Measurements from ENCODE around the gene MAMSTR.
A peak's percentile ranks its signal among the peaks of the same experiment; 100 is the strongest.

The MAMSTR gene

GRCh38 chr19:48745208-48745995, 25.9 kb upstream of the MAMSTR start:
- Histone ChIP-seq H3K27me3 (ENCODE audit: control insufficient read depth, insufficient read depth, low read length) (no peaks in the 10 kb centered on the region), H3K4me3 (ENCODE audit: low read length) (no peak overlapping the region), H3K27ac (ENCODE audit: low read length) (no peak overlapping the region), H3K9me3 (ENCODE audit: control insufficient read depth, insufficient read depth, low read length) (no peaks in the 10 kb centered on the region), H3K36me3 (ENCODE audit: control insufficient read depth, insufficient read depth, low read length) (peaks cover 9% of the 10 kb centered on the region), H3K4me1 (ENCODE audit: control insufficient read depth, insufficient read depth, low read length) (peaks cover 8% of the 10 kb centered on the region; the same call in 1 of the 2 replicates)
- WGBS (ENCODE audit: insufficient coverage, insufficient read length) = no CpG with 5 or more reads among the region's 33 CpGs
- no peak for DNase-seq (ENCODE audit: low read depth, low spot score)

DNA sequence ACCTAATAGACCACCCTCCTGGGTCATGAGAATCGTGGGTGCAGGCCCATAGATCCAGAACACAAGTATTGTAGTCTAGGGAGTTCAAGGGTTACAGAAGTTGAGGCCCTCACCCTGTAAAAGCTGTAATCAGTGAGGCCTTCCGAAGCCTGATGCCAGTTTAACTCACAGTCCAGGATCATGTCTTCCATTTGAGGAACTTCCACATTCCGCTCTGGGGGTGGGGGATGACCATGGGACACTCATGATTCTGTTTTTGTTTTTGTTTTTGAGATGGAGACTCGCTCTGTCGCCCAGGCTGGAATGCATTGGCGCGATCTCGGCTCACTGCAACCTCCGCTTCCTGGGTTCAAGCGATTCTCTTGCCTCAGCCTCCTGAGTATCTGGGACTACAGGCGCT, 22.6 kb upstream of the MAMSTR start:
- Histone ChIP-seq H3K4me3 (ENCODE audit: low read length) (no peak overlapping the region), H3K27ac (ENCODE audit: low read length) (no peak overlapping the region), H3K9me3 (ENCODE audit: control insufficient read depth, insufficient read depth, low read length) (no peaks in the 10 kb centered on the region), H3K36me3 (ENCODE audit: control insufficient read depth, insufficient read depth, low read length) (no peaks in the 10 kb centered on the region), H3K4me1 (ENCODE audit: control insufficient read depth, insufficient read depth, low read length) (peaks cover 14% of the 10 kb centered on the region), H3K27me3 (ENCODE audit: control insufficient read depth, insufficient read depth, low read length) (no peaks in the 10 kb centered on the region; the same call in 1 of the 2 replicates)
- WGBS (ENCODE audit: insufficient coverage, insufficient read length) = no CpG with 5 or more reads among the region's 11 CpGs
- DNase-seq (ENCODE audit: low read depth, low spot score) = no peak

DNA sequence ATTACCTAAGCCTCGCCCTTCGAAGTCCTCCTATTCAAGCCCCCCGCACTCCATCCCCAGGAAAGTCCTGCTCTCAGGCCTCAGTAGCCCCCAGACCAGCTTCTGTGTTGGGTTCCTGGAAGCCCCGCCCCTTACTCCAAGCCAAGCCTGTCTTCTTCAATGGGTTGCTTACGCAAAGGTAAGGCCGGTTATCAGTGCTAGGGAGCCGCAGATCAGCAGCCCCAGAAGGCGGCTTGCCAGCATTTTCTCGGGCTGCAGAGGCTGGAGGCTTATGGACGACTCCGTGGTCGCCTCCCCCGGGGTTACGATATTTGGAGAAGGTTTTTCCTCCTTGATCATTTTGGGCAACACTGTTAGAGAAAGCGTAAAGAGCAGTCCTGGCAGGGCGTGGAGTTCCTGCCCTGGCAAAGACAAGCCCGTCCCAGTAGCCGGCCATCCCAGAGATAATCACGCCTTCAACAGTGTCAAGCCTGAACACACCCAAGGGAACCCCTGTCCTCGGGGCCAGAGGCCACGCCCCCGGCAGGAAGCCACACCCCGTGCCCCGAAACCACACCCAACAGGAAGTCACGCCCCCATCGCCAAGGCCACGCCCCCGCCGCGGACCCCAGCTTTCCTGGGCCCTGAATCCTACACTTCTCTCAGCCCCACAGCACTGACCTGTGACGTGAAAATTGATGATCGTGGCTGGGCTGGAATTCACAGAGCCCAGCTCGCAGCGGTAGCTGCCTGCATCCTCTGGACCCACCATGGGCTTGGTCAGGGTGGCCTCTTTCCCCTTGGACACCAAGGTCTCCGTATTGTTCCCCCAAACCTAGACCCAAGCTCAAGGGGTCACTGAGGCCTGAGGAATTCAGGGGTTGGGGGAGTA, 21.8 kb upstream of the MAMSTR start:
- no peak for DNase-seq (ENCODE audit: low read depth, low spot score)
- Histone ChIP-seq H3K4me1 (ENCODE audit: control insufficient read depth, insufficient read depth, low read length) (peaks cover 14% of the 10 kb centered on the region), H3K27ac (ENCODE audit: low read length) (no peak overlapping the region), H3K36me3 (ENCODE audit: control insufficient read depth, insufficient read depth, low read length) (no peaks in the 10 kb centered on the region), H3K27me3 (ENCODE audit: control insufficient read depth, insufficient read depth, low read length) (no peaks in the 10 kb centered on the region; the same call in 1 of the 2 replicates), H3K4me3 (ENCODE audit: low read length) (no peak overlapping the region), H3K9me3 (ENCODE audit: control insufficient read depth, insufficient read depth, low read length) (no peaks in the 10 kb centered on the region)
- no CpG with 5 or more reads among the region's 35 CpGs for WGBS (ENCODE audit: insufficient coverage, insufficient read length)

DNA sequence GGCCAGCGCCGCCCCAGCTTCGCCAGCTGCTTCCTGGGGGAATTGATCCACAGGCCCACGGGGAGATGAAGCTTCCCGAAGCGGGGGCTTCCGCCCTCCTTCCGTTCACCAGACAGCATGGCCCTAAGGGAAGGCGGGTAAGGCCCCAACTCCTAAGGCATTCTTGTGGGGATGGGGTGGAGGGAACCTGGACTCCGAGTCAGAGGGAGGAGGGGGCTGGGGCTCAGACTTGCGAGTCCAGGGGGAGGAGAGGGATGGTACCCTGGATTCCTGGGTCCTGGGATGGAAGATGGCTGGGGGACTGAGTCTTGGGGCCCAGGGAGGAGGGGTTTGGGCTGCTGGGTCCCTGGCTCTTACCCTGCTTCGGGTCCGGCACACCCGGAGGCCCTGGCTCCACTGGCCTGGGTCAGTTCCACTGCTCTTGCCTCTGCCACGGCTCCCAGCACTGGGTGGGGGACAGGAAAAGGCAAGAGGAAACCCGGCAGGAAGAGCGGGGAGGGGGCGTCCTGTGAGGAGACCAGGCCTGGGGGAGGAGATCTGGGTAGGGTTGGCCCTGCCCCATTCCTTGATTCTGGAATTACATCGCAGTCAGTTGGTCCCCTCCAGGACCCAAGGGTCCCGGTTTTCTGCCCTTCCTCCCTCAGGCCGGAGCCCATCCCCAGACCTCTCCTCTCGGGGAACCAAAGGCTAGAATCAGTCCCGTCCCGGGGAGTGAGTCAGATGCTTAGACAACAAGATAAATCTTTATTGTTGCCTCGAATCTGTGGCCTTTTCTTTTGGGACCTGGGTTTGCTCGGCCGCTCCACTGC, 20.8 kb upstream of the MAMSTR start, which contains the start of gene RASIP1:
Gene RASIP1 (minus strand): TSS at position 447 of the 809 bp plus-strand sequence. CDS start 328 bp downstream, at position 119.
- H3K36me3 ChIP-seq (ENCODE audit: control insufficient read depth, insufficient read depth, low read length) = no peaks in the 10 kb centered on the region
- no CpG with 5 or more reads among the region's 27 CpGs for WGBS (ENCODE audit: insufficient coverage, insufficient read length)
- peak within 1 kb of the TSS; percentile 47 for H3K4me3 ChIP-seq (ENCODE audit: low read length)
- H3K27ac ChIP-seq (ENCODE audit: low read length) = no peak within 1 kb of the TSS
- no peak for DNase-seq (ENCODE audit: low read depth, low spot score)
- peaks cover 10% of the 10 kb centered on the region for H3K4me1 ChIP-seq (ENCODE audit: control insufficient read depth, insufficient read depth, low read length)
- H3K9me3 ChIP-seq (ENCODE audit: control insufficient read depth, insufficient read depth, low read length) = no peaks in the 10 kb centered on the region
- H3K27me3 ChIP-seq (ENCODE audit: control insufficient read depth, insufficient read depth, low read length) = no peaks in the 10 kb centered on the region; the same call in 1 of the 2 replicates

DNA sequence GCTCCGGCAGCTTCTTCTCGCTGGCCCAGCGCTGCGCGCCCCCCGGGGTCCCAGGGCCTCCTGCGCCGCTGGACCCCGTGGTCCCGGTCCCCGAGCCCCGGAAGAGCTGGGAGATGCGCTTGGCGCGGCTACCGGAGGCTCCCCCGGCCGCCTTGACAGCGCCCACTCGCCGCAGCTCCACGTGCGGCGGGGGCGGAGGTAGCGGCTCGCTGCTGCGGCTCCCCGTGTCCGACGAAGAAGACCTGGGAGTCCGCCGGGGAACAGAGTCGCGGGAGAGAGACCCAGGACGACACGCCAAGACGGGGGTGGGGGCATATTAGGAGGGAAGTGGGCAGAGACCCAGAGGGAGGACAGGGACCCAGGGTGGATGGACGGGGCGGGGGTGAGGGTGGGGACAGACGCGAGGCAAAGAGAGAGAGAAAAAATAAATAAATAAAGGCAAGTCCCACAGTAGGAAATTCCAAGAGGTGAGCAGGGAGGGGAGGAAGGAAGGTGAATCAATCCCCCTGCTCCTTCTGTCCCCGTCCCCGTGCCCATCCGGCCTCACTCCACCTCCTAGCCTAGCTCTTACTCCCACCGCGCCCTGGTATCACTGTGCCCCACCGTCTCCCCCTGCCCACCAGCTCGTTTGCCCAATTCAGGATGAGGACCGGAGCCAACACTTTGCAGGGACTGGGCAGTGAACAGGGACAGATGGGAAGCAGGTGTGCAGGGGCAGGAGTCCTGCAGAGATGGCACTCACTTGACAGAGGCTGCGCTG, 20.1 kb upstream of the MAMSTR start:
- WGBS (ENCODE audit: insufficient coverage, insufficient read length) = no CpG with 5 or more reads among the region's 51 CpGs
- Histone ChIP-seq H3K27ac (ENCODE audit: low read length) (no peak overlapping the region), H3K4me1 (ENCODE audit: control insufficient read depth, insufficient read depth, low read length) (peaks cover 10% of the 10 kb centered on the region), H3K27me3 (ENCODE audit: control insufficient read depth, insufficient read depth, low read length) (no peaks in the 10 kb centered on the region; the same call in 1 of the 2 replicates), H3K36me3 (ENCODE audit: control insufficient read depth, insufficient read depth, low read length) (no peaks in the 10 kb centered on the region), H3K4me3 (ENCODE audit: low read length) (peak overlapping the region; percentile 47), H3K9me3 (ENCODE audit: control insufficient read depth, insufficient read depth, low read length) (no peaks in the 10 kb centered on the region)
- no peak for DNase-seq (ENCODE audit: low read depth, low spot score)

- Histone ChIP-seq H3K4me1 (ENCODE audit: control insufficient read depth, insufficient read depth, low read length) (peaks cover 10% of the 10 kb centered on the region), H3K27me3 (ENCODE audit: control insufficient read depth, insufficient read depth, low read length) (no peaks in the 10 kb centered on the region; the same call in 1 of the 2 replicates), H3K36me3 (ENCODE audit: control insufficient read depth, insufficient read depth, low read length) (no peaks in the 10 kb centered on the region), H3K27ac (ENCODE audit: low read length) (no peak overlapping the region), H3K9me3 (ENCODE audit: control insufficient read depth, insufficient read depth, low read length) (no peaks in the 10 kb centered on the region), H3K4me3 (ENCODE audit: low read length) (peak overlapping the region; percentile 47)
- DNase-seq (ENCODE audit: low read depth, low spot score) = no peak
- no CpG with 5 or more reads among the region's 96 CpGs for WGBS (ENCODE audit: insufficient coverage, insufficient read length)
These were observed 19.3 kb upstream of the MAMSTR start for GRCh38 chr19:48738557-48739403.

GRCh38 chr19:48737360-48737998, 18.0 kb upstream of the MAMSTR start:
- Histone ChIP-seq H3K27ac (ENCODE audit: low read length) (no peak overlapping the region), H3K27me3 (ENCODE audit: control insufficient read depth, insufficient read depth, low read length) (no peaks in the 10 kb centered on the region; the same call in 1 of the 2 replicates), H3K36me3 (ENCODE audit: control insufficient read depth, insufficient read depth, low read length) (no peaks in the 10 kb centered on the region), H3K4me3 (ENCODE audit: low read length) (no peak overlapping the region), H3K9me3 (ENCODE audit: control insufficient read depth, insufficient read depth, low read length) (no peaks in the 10 kb centered on the region), H3K4me1 (ENCODE audit: control insufficient read depth, insufficient read depth, low read length) (peaks cover 10% of the 10 kb centered on the region)
- WGBS (ENCODE audit: insufficient coverage, insufficient read length) = no CpG with 5 or more reads among the region's 22 CpGs
- no peak for DNase-seq (ENCODE audit: low read depth, low spot score)

GRCh38 chr19:48735031-48735615, 15.6 kb upstream of the MAMSTR start:
- Histone ChIP-seq H3K4me1 (ENCODE audit: control insufficient read depth, insufficient read depth, low read length) (peaks cover 3% of the 10 kb centered on the region), H3K27ac (ENCODE audit: low read length) (no peak overlapping the region), H3K4me3 (ENCODE audit: low read length) (peak overlapping the region; percentile 58; the same call in 1 of the 2 replicates), H3K27me3 (ENCODE audit: control insufficient read depth, insufficient read depth, low read length) (no peaks in the 10 kb centered on the region; the same call in 1 of the 2 replicates), H3K36me3 (ENCODE audit: control insufficient read depth, insufficient read depth, low read length) (no peaks in the 10 kb centered on the region), H3K9me3 (ENCODE audit: control insufficient read depth, insufficient read depth, low read length) (no peaks in the 10 kb centered on the region)
- DNase-seq (ENCODE audit: low read depth, low spot score) = no peak
- WGBS (ENCODE audit: insufficient coverage, insufficient read length) = no CpG with 5 or more reads among the region's 38 CpGs
